NCI-H187 treated with DMSO at 0.1 percent for 48 hours (cell line): ENCODE measurements around the gene RASIP1.
"Not testable (repeated sequence)": the region's sequence is repeated elsewhere in the genome, so short reads cannot be mapped to it uniquely, and the experiment has no call there.

Source experiments
- DNase-seq: peaks from one replicate; lab custom pipeline; 2025; lab: John Stamatoyannopoulos, UW

Gene RASIP1

DNA sequence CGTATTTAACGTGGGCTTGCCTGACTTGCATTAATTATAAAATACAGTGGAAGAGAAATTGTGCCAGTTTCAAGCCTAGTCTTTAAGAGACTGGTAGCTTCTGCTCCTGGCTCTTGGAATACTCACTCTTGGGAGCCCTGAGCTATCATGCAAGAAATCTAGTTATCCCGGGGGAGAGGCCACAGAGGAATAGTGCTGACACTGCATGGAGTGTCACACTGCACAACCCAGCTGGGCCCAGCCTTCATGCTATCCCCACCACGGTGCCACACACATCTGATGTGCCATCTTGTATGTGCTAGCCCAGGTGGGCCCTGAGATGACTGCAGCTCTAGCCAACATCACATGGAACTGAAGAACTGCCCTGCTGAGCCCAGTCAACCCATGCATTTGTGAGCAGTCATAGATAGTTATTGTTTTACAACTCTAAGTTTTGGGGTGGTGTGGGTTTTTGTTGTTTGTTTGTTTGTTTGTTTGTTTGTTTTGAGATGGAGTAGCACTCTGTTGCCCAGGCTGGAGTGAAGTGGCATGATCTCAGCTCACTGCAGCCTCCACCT lies 29.2 kb downstream of the RASIP1 start:
- DNase-seq, result no peak

DNA sequence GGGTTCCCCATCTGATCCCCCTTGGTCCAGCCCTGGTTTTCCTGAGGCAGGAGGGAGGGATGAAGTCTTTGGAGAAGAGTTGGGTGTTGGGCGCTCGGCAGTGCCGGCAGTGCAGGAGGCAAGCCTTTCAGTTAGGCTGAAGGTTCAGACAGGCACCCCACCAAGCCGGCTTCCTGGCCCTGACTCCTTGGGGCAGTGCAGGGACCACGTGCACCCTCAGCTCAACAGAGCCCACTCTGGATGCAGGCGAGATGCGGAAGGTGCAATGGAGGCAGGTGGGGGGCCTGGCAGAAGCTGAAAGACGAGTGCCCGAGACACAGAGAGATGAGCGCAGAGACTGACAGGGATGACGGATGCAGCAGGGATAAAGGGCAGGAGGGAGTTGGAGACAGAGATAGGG lies 31.9 kb downstream of the RASIP1 start:
- DNase-seq, result no peak

- DNase-seq, result no peak
These were observed 35.0 kb downstream of the RASIP1 start for GRCh38 chr19:48705431-48705830.

GRCh38 chr19:48703316-48703715 lies 37.1 kb downstream of the RASIP1 start:
- no peak for DNase-seq

DNA sequence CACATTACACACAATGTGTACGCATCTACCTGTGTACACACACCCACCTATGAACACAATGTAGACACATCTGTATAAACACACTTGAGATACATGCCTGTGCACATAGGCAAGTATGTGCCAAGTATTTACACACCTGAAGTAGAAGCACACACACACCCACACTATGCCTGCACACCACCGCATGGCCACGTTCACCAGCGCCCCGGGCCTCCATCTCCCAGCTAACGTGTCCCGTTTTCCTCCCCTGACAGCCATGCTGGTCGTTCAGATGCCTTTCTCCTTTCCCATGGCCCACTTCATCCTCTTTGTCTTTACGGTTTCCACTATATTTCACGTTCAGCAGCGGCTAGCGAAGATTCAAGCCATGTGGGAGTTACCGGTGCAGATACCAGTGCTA lies 37.7 kb downstream of the RASIP1 start:
- no peak for DNase-seq

GRCh38 chr19:48698046-48698445 lies 42.4 kb downstream of the RASIP1 start:
- no peak for DNase-seq

GRCh38 chr19:48696353-48697010 lies 43.9 kb downstream of the RASIP1 start:
- DNase-seq, result no peak

- DNase-seq, result peak; percentile 55
These were observed 44.6 kb downstream of the RASIP1 start, which contains the start of gene FUT2 for GRCh38 chr19:48695743-48696352. Gene FUT2, plus strand, starts transcription at chr19:48695971. Its CDS starts 6,986 bp downstream, at chr19:48702957.

DNA sequence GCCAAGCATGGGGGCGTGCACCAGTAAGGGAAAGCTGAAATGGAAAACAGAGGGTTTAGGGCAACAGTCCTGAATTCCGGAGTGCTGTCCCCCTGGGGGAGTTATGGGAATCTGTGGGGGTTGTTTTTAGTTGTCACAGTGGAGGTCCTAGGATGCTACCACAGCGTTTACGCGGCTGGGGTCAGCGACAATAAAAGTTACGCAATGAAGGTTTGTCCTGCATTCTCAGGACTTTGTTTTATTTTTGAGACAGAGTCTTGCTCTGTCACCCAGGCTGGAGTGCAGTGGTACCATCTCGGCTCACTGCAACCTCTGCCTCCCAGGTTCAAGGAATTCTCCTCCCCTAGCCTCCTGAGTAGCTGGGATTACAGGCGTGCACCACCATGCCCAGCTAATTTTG lies 46.8 kb downstream of the RASIP1 start:
- DNase-seq, result not testable (repeated sequence)

DNA sequence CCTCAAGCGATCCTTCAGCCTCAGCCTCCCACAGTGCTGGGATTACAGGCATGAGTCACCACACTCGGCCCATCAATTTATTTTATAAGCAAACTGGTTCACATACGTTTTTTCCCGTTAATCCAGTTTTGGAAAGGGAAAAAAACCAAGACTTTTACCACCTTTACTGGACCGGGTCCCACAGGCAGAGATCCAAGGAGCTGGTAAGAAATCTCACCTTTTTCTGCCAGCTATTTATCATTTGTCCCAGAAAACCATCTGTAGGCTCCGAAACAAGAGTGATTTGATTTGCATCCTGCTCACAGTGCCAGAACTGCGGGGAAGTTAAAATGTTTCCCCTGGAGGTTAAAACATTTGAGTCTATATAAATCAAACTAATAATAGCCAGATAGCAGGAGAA lies 51.0 kb downstream of the RASIP1 start:
- no peak for DNase-seq

- no peak for DNase-seq
These were observed 52.6 kb downstream of the RASIP1 start for GRCh38 chr19:48687776-48688175.

DNA sequence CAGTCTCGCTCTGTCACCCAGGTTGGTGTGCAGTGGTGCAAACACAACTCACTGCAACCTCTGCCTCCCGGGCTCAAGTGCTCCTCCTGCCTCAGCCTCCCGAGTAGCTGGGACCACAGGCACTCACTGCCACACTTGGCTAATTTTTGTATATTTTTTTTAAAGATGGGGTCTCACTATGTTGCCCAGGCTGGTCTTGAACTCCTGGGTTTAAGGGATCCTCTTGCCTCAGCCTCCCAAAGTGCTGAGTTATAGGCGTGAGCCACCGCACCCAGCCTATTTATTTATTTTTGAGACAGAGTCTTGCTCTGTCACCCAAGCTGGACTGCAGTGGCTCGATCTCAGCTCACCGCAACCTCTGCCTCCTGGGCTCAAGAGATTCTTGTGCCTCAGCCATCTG lies 53.8 kb downstream of the RASIP1 start:
- not testable (repeated sequence) for DNase-seq

- DNase-seq, result no peak
These were observed 54.3 kb downstream of the RASIP1 start for GRCh38 chr19:48686088-48686487.

- no peak for DNase-seq
These were observed 54.8 kb downstream of the RASIP1 start for GRCh38 chr19:48685583-48685982.

- no peak for DNase-seq
These were observed 57.1 kb downstream of the RASIP1 start for GRCh38 chr19:48683349-48683748.

- no peak for DNase-seq
These were observed 59.3 kb downstream of the RASIP1 start for GRCh38 chr19:48681127-48681470.

GRCh38 chr19:48680436-48681126 lies 59.8 kb downstream of the RASIP1 start:
- no peak for DNase-seq

DNA sequence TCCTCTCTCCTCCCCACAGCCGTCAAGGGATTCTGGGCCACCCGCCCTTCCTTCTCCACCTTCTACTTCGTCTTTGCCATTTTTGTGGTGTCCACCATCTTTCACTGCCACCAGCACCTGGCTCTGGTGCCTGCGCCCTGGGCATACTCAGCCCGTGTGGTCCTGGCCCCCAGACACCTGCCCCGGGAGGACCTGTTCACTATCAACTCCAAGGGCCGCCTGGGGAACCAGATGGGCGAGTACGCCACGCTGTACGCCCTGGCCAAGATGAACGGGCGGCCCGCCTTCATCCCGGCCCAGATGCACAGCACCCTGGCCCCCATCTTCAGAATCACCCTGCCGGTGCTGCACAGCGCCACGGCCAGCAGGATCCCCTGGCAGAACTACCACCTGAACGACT lies 60.4 kb downstream of the RASIP1 start:
- not testable (repeated sequence) for DNase-seq

GRCh38 chr19:48678201-48678600 lies 62.2 kb downstream of the RASIP1 start:
- no peak for DNase-seq

GRCh38 chr19:48676887-48677286 lies 63.5 kb downstream of the RASIP1 start:
- DNase-seq, result no peak

GRCh38 chr19:48676487-48676886 lies 63.9 kb downstream of the RASIP1 start:
- DNase-seq, result no peak

- DNase-seq, result peak; percentile 63
These were observed 65.2 kb downstream of the RASIP1 start for GRCh38 chr19:48674921-48675824.
